Caki2 (cell line): Measurements from ENCODE around the gene ITIH1. TPM values are rescaled to one million over a fixed set of nuclear protein-coding genes. Genes with fewer than 3 reads are reported as not detected.

Experiments
- DNase-seq: peaks from one replicate; pipeline ENCODE4 v3.0.0-alpha.2; 2015; ENCODE audit warnings: low read depth
- in situ Hi-C: cut with HindIII; loops from 2 replicates; pipeline ENCODE4 v1.10.0; 2016; ENCODE audit warnings: low sequenced_read_pairs, low pct_unique_long_range_greater_than_20kb, mixed read lengths
- total RNA-seq: library from RNA; depleted of rRNA; stranded (reverse); fragments of >200 nt; shearing (Covaris generic); gene quantifications from 2 replicates; pipeline ENCODE4 v1.2.3, GENCODE V29; 2014; ENCODE audit warnings: low replicate concordance

Gene ITIH1
- total RNA-seq, 1 experiment from 2014 or later = not detected

DNA sequence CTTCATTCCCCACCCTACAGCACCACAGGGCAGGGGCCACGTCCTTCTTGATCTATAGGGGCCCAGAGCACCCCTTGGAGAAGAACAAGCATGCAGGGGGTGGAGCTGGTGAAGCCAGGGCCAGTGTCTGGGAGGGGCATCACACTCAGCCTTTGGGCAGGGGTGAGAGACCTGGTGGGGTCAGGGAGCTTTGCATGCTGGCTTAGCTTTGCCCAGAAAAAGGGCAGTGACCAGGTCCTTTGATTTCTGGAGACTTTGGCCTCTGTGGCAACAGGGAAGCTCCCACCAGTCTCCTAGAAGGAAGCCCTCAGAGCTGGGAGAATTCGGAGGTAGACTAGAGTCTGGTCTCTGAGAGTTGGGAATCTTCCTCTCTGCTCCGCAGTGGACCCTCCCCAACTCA, 52.1 kb downstream of the ITIH1 start:
- DNase-seq = no peak
- in situ Hi-C loops = no loop called here

DNA sequence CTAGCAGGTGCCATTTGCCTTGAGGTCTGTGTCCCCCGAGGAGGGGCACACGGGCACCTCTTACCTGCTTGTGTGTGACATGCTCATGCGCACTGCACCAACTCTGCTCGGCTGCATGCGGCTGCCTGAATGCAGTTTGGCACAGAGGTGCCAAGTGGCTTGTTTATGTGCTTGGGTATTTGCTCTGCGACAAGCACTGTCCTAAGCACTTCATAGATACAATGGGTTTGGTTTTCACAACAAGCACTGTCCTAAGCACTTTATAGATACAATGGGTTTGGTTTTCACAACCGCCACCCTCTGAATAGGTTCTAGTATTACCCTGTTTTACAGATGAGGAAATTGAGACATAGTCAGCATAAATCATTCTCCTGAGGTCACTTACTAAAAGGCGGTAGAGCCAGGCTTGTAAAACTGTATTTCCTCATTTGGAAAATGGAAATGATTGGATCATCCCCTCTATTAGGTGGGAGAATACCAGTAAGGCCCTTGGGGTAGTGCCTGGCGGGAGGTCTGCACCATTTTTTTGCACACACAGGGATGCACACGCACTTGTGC, 52.6 kb downstream of the ITIH1 start:
- in situ Hi-C loops = no loop called here
- no peak for DNase-seq

DNA sequence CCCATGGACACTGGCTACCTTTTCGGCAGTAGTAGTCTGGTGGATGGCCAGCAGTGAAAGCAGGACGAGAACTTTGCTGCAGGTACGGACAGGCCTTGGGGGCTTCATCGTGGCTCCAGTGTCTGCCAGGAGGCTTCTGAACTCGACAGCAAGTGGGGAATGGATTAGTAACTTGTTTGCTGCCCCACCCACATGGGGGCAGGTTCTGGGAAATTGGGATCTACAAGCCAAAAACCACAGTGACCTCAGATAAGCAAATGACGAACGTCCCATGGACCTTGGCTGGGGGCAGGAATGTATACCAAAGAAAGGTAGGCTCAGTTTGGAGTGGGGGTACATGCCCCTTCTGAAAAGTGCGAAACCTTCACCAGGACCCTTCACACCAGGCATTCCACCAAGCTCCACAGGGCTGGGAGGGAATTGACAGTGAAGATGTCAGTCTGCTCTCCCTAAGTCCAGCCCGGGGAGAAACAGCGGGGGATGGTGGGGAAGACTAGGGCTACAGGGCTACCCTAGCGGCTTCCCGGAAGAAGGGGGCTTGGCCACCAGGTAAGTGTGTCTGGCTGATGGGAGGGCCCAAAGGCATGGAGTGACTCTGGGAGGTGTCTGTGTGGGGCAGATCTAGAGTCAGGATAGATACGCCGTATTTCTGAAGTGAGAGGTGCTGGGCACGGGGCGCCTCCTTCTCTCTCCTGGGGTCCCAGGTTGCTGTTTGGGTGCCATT, 53.3 kb downstream of the ITIH1 start, which contains the start of gene ITIH4:
Gene ITIH4, minus strand, starts transcription at position 138 of the 724 bp plus-strand sequence. Its CDS starts 30 bp downstream, at position 108.
- no peak for DNase-seq
- in situ Hi-C loops = no loop called here

DNA sequence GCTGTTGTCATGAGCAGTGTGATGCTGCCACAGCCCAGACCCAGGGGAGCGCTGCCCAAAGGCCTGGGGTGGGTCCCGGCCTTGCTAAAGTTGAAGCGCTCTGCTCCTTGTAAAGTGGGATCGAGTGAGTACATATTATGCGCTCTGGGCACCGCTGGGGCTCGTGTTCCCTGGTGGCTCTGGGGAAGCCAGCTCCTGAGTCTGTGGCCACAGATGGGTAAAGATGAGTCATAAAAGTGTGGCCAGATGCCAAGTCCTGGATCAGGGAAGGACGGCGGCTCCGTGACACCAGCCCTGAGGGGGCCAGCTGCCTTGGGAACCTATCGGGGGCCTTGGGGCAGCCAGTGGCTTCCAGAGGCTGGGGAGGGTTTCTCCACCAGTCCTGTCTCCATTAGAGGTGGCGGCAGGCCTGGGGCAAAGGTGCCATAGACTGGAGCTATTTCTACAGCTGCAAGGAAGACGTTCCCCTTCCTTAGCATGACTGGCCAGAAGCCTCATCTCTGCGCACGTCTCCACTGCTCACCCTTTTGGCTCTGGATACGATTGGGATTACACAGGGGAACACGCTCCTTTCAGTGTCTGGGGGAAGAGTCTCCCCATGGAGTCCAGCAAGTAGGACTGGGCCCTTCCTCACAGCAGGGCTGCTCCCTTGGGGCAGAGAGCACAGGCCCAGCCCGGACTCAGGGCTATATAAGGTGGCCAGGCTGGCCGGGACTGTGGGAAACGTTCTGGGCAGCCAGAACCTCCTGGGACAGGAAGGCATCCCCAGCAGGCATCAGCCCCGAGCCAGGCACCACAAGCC, 54.3 kb downstream of the ITIH1 start:
- in situ Hi-C loops = no loop called here

DNA sequence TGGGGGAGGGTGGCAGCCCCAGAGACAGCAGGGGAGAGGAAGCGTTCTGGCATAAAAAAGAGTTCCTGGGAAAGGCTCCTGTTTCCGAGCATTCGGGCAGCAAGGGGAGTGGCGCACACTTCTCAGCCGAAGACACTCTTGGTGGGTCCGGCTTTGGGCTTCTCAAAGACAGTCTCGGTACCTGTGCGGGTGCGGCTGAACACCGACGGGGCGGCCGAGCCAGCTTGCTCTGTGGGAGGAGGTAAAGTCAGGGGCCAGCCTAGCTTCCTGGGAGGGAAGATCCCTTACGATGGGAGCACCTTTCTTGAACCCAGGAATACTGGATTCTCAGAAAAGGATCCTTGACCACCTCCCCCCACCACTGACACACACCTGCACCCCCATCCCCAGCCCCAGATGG, 55.8 kb downstream of the ITIH1 start:
- no peak for DNase-seq

More for the DNA sequence above, 54.3 kb downstream of the ITIH1 start:
- peak; percentile 75 for DNase-seq

DNA sequence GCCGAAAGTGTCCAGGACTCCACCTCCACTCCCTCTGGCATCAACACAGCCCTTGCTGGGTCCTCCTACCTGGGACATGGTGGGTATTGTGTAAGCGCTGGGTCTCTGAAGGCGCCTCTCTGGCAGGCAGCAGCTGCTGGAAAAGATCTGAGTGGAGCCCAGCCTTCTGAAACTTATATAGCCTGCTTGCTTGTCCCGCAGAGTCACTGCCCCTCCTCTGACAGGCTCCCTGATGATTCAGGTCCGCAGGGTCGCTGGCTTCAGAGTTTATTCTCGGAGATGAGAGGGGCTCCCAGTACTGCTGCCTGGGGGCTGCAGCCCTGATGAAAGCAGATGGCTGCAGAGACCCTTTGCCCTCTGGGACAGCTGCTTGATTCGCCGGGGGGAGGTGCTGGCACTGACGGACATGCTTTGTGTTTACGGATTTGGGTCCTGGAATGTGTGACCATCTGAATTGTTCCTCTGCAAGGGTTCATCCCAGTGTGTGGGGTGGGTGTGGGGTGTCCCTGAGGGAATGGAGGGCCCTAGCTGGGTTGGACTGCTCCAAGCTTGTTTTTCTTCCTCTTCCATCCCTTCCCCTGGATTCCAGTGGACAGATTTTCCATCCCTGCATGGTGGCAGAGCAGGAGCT, 57.6 kb downstream of the ITIH1 start, which contains the start of gene MUSTN1:
Gene MUSTN1, minus strand, starts transcription at position 149 of the 631 bp plus-strand sequence. Its CDS starts 71 bp downstream, at position 78.
- no peak for DNase-seq
- in situ Hi-C loops = no loop called here

More for the DNA sequence above, 55.8 kb downstream of the ITIH1 start:
- in situ Hi-C loops = no loop called here

DNA sequence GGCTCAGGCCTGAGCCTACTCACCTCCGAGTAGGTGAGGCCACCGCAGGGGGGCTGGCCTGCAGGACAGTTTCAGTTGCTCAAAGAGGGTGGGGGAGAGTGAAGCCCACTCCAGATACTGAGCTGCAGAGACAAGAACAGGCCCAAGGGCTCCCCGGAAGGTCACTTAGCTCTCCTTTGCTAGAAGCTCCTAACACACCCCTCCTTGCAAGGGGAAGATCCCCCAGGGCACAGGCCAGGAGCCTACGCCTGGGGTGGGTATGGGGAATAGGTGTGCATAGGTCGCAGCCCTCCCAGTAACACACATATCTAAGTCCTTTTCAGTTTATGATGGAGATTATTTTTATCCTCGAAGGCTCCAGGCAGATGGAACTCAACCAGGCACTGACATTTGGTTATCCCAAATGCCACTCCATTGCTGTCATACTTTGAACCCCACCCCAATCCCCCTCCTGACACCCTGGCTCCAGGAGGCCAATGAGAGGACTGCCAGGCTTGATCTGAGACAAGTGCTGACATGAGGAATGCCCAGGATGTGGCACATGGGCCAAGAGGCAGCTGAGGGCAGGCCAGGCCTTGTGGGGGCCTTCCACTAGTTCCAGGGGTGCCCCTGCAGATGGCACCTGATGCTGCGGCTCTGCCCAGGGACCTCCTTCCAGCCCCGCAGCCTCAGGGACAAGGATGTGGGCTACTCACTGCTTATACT, 58.5 kb downstream of the ITIH1 start:
- in situ Hi-C loops = no loop called here

DNA sequence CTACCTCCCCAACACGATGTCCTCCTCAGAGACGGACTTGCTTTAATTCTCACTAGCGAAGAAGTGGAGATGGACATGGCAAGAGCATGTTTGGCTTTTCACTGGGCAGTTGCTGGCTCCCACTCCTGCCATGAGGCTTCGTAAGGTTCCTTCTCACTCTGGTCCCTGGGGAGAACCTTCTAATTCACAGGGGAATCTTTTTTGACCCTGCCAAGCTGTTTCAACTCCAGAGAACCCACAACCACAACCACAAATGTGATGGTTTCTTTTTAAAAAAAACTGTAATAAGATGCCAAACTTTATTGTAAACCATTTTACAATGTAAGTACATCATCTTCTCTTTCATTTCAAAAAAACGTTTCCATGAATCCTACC, 59.1 kb downstream of the ITIH1 start:
- DNase-seq = no peak
- in situ Hi-C loops = no loop called here

More for the DNA sequence above, 58.5 kb downstream of the ITIH1 start:
- no peak for DNase-seq

DNA sequence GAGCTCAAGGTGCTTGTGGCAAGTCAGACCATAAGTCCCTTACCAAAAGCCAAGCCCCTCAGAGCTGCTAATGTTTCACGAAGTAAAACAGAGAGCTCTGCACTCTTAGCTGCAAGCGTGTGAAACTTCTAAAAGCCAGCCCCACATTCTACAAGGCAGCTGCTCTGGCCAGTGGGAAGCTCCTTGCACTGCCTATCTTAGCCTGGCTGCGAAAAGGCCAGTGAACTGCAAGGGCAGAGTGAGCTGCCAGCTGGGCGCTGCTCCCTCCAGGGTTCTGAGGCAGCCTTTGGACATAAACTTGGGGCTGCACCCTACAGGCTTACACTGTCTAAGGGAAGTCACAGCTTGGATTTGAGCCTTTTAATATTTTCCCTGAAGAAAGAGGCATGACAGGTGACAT, 59.6 kb downstream of the ITIH1 start:
- no peak for DNase-seq
- in situ Hi-C loops = no loop called here

DNA sequence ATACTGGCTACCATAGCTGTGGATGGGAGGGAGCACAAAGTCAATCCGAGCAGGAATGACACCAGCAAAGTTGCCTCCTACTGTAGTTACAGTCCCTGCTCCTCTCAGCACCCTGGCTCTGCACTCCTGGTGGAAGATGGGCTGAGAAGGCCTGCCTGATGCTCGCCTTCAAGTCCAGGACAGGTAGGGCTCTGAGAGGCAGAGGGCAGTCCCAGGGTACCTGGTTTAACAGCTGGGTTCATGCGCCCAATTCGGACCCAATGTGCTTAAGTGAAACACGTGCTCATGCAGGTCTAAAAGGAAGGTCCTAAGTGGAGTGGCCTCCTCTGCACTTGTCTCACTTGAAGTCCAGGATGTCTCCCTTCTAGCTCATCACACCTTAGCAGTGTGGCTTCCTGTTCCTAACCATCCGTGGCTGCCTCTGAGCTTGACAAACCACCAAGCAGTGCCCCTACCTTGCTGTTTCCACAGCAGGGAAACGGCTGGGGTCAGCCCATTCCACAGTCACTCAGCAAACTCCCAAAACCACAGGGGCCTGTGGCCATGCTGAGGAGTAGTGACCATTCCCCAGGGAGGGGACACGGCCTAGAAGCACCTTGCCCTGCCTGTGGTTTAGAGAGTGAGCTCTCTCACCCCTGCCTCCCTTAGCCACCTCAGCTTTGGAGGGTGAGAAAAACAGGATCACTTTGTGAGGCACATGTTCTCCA, 61.3 kb downstream of the ITIH1 start:
- DNase-seq = no peak
- in situ Hi-C loops = no loop called here

DNA sequence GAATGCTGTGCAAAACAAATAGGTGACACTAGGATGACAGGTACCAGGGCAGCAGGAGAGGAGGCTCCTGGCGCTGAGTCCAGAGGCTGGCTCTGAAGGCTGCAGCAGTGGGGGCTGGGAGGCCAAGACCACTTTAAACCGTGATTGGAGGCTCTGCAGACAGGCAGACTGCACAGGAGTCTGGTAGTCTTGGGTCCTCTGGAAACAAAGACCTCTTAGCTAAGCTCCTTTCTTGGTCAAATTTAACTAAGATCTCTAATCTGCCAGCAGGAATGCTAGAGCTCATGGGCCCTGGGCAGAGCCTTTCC, 61.8 kb downstream of the ITIH1 start:
- no peak for DNase-seq
- in situ Hi-C loops = no loop called here

DNA sequence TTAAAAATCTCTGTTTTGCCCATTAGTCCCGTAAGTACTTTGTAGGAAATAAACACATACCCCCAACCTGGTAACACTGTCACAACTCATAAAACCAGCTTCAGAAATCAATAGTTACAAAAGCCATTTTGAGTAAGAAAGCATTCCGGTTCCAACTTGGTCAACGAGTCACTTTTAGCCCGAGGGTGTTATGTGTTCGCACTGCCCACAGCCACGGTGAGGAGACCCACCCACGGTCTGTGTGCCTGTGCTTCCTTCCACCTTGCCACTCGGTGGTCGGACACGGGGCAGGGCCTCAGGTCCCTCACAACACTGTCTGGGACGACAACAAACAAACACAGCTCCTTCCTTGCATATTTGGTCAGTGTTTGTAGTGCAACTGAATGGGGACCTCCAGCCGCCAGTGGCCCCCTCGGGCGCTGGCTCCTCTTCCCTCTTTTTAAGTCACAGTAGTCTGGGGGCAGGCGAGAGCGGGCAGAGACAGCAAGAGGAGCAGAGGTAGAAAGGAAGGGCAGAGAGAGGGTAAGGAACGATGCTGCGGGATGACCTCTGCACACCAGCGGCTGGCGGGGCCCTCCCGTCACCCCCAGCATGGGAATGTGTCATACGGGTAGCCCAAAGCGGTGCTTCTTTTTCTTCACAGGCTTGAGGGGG, 62.6 kb downstream of the ITIH1 start:
- no peak for DNase-seq
- in situ Hi-C loops = no loop called here

DNA sequence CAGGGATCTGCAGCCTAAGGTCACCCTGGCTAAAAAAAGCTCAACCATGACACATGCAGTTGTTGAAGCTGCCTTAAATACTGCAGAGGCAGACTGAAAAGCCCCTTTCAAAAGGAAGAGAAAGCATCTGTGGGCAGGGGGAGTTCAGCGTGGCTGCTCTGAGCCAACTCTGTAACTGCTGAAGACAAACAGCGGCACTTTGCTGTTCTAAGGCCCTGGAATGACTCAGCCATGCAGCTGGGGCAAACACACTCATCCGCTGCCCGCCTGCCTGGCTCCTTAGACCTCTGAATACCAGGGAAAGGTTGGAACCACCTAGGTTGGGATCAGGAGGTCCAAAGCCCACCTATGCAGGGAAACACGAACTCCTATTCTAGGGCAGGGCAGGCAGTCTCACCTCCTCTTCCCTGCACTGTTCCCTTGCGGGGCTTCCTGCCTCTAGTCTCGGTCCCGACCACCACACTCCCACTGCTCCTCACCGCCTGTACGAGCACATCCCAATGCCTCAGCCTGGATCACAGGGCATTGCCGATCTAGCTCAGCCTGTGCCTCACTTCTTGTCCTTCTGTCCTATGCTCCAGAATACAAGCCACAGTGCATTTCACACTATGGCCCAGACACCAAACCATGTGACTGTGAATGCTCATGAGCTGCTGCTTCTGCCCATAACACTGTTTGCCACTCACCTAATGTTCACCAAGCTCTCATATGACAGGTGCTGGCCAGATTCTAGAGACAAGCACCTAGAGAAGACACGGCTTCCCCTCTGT, 64.0 kb downstream of the ITIH1 start:
- in situ Hi-C loops = no loop called here
- no peak for DNase-seq
